Breast epithelium (tissue), 3 donors: Measurements from ENCODE around the gene NNMT.

Source experiments
- POLR2AphosphoS5 ChIP-seq, 3 donors: sonication (generic); formaldehyde crosslinking; IDR thresholded peaks; one replicate each; pipeline ENCODE4 v1.6.1; 2017; ENCODE audit warnings: antibody characterized with exemption in 3 of 3
- TF ChIP-seq, protein P1 (sequence below), 3 donors: fragments of 450-650 bp; IDR thresholded peaks; one replicate each; pipeline ENCODE4 v1.5.1; 2016 to 2017; ENCODE audit warnings: antibody characterized with exemption in 3 of 3, mild to moderate bottlenecking in 3 of 3, moderate library complexity in 3 of 3

DNA sequence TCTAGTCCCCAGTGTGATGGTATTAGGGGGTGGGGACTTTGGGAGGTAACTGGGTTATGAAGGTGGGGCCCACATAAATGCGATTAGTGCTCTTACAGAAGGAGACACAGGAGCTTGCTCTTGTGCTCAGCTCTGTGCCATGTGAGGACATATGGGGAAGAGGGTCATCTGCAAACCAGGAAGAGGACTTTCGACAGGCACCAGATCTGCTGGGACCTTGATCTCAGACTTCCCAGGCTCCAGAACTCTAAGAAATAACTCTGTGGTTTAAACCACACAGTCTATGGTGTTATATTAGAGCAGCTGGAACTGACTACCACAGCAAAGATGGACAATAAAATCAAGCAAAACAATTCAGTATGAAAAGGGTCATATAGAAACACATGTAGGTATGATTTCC lies 26.7 kb downstream of the NNMT start:
- TF ChIP-seq, protein P1, sequence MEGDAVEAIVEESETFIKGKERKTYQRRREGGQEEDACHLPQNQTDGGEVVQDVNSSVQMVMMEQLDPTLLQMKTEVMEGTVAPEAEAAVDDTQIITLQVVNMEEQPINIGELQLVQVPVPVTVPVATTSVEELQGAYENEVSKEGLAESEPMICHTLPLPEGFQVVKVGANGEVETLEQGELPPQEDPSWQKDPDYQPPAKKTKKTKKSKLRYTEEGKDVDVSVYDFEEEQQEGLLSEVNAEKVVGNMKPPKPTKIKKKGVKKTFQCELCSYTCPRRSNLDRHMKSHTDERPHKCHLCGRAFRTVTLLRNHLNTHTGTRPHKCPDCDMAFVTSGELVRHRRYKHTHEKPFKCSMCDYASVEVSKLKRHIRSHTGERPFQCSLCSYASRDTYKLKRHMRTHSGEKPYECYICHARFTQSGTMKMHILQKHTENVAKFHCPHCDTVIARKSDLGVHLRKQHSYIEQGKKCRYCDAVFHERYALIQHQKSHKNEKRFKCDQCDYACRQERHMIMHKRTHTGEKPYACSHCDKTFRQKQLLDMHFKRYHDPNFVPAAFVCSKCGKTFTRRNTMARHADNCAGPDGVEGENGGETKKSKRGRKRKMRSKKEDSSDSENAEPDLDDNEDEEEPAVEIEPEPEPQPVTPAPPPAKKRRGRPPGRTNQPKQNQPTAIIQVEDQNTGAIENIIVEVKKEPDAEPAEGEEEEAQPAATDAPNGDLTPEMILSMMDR (IDR thresholded peaks at IDR 0.05): no peak
- no peak for TF ChIP-seq POLR2AphosphoS5 (IDR thresholded peaks at IDR 0.05)
